Esophagus (tissue), 2 donors: ENCODE data around the gene DAPL1. TPM values are rescaled to one million over a fixed set of nuclear protein-coding genes. Genes with fewer than 3 reads are reported as not detected.
"Not testable (repeated sequence)": the region's sequence is repeated elsewhere in the genome, so short reads cannot be mapped to it uniquely, and the experiment has no call there.

Experiments
- H3K27ac ChIP-seq, 2 donors: one replicate each; pipeline ENCODE4 v1.5.1; 2013; ENCODE audit warnings: low read depth in 2 of 2, mild to moderate bottlenecking in 2 of 2, inconsistent platforms in 1 of 2, low read length in 1 of 2, moderate library complexity in 1 of 2
- H3K27me3 ChIP-seq, 2 donors: one replicate each; pipeline ENCODE4 v1.6.1; 2013; ENCODE audit warnings: low read length in 2 of 2, control low read depth in 1 of 2, mild to moderate bottlenecking in 1 of 2; ENCODE audit not compliant: insufficient read depth in 2 of 2, control insufficient read depth in 1 of 2
- H3K36me3 ChIP-seq, 2 donors: one replicate each; pipeline ENCODE4 v1.6.1; 2013; ENCODE audit warnings: low read length in 1 of 2; ENCODE audit not compliant: control insufficient read depth in 2 of 2, insufficient read depth in 2 of 2
- H3K4me1 ChIP-seq, 2 donors: one replicate each; pipeline ENCODE4 v1.6.1; 2013; ENCODE audit warnings: low read length in 1 of 2; ENCODE audit not compliant: control insufficient read depth in 2 of 2, insufficient read depth in 2 of 2
- H3K4me3 ChIP-seq, 2 donors: one replicate each; pipeline ENCODE4 v1.5.1; 2013; ENCODE audit warnings: low read length in 2 of 2, mild to moderate bottlenecking in 2 of 2, low read depth in 1 of 2, moderate library complexity in 1 of 2
- H3K9me3 ChIP-seq, 2 donors: one replicate each; pipeline ENCODE4 v1.6.1; 2013; ENCODE audit warnings: mild to moderate bottlenecking in 2 of 2, low read depth in 1 of 2, low read length in 1 of 2, moderate library complexity in 1 of 2; ENCODE audit not compliant: control insufficient read depth in 2 of 2, insufficient read depth in 1 of 2
- WGBS, 2 donors: extraction: QIAGEN DNeasy Blood & Tissue Kit; methylation state at CpG; one replicate each; pipeline ENCODE4 v1.1.7; 2013; 5-methylcytosine and 5-hydroxymethylcytosine counted together
- polyA plus RNA-seq, 2 donors: library from polyadenylated mRNA; stranded (reverse); fragments of 200-250 nt; gene quantifications; one replicate each; pipeline ENCODE4 v1.2.3, GENCODE V29; 2013
- donor health status: healthy with polysubstance abuse.
- donor health status: Bipolar disorder and iron deficiency.

The DAPL1 gene
- polyA plus RNA-seq, 2 donors, result 426 to 475 TPM

GRCh38 chr2:158848031-158848970 lies 53.2 kb downstream of the DAPL1 start:
- 51 to 58% methylated on average over 20 of the region's 22 CpGs for WGBS, 2 donors
- H3K9me3 ChIP-seq, H3K36me3 ChIP-seq, H3K27me3 ChIP-seq, H3K4me1 ChIP-seq, H3K4me3 ChIP-seq, H3K27ac ChIP-seq: not testable (repeated sequence)

GRCh38 chr2:158860179-158860578 lies 65.1 kb downstream of the DAPL1 start:
- not testable (repeated sequence) for H3K4me1 ChIP-seq, H3K9me3 ChIP-seq, H3K4me3 ChIP-seq, H3K27me3 ChIP-seq, H3K36me3 ChIP-seq, H3K27ac ChIP-seq
- 83 to 91% methylated on average over 9 of the region's 9 CpGs for WGBS, 2 donors

- not testable (repeated sequence) for H3K9me3 ChIP-seq, H3K4me1 ChIP-seq, H3K27me3 ChIP-seq, H3K36me3 ChIP-seq, H3K4me3 ChIP-seq, H3K27ac ChIP-seq
- WGBS, 2 donors, result 89 to 90% methylated on average over 10 of the region's 10 CpGs
Measured at GRCh38 chr2:158861626-158862025, 66.5 kb downstream of the DAPL1 start.

GRCh38 chr2:158865469-158865868 lies 70.4 kb downstream of the DAPL1 start:
- WGBS, 2 donors, result 95 to 96% methylated on average over 10 of the region's 10 CpGs

More at GRCh38 chr2:158865469-158865868, 70.4 kb downstream of the DAPL1 start:
- H3K4me1 ChIP-seq, H3K36me3 ChIP-seq, H3K4me3 ChIP-seq, H3K9me3 ChIP-seq, H3K27ac ChIP-seq, H3K27me3 ChIP-seq: not testable (repeated sequence)

Other genes starting within 250 kb of the DAPL1 start
- 10 to 100 TPM; 18.1 to 21.4 TPM for gene TANC1, start 173.3 kb downstream of the DAPL1 start, polyA plus RNA-seq